Measurements from ENCODE around the gene OR5P2.
"Not testable (repeated sequence)": the region's sequence is repeated elsewhere in the genome, so short reads cannot be mapped to it uniquely, and the experiment has no call there.

Gene OR5P2

DNA sequence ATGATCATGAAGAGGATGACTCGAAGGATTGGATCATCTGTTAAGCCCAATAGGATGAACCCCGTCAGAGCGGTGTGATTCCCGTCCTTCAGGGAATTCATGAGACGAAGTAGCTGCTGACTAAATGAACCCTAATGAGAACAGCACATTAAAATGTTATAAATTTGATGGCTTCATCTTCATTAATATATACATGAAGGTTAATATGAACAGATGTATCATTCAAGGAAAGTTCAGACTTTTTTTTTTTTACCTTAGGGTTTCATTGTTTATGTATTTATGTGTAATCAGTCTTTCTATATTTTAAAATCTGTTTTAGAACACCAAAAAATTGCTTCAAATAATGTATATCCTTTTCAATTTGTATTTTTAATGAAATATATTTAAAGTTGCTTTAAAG lies at the start of gene OR5P2:
OR5P2 (minus strand) TSS at position 101 of the 400 bp plus-strand sequence; CDS start at position 101, 0 bp downstream.
- no peak for DNase-seq

GRCh38 chr11:7846003-7846402 lies 49.3 kb upstream of the OR5P2 start:
- DNase-seq = no peak

DNA sequence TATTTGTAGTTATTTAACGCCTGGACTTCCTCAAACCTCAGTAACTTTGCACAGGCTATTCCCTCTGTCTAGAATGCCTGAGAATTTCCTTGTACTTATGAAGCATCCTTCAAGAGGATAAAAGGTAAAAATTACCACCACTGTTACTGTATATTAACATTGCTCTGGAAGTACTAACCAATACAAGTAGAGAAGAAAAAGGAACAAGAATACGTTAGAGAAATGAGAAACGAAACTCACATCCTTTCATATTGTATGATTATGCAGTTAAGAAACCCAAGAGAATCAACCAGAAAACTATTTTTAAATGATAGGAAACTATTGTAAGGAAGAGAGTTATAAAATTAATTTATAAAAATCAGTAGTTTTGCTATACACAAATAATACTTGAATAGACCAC lies 48.2 kb upstream of the OR5P2 start:
- no peak for DNase-seq

- no peak for DNase-seq
Observed at GRCh38 chr11:7844521-7844920, 47.8 kb upstream of the OR5P2 start.

DNA sequence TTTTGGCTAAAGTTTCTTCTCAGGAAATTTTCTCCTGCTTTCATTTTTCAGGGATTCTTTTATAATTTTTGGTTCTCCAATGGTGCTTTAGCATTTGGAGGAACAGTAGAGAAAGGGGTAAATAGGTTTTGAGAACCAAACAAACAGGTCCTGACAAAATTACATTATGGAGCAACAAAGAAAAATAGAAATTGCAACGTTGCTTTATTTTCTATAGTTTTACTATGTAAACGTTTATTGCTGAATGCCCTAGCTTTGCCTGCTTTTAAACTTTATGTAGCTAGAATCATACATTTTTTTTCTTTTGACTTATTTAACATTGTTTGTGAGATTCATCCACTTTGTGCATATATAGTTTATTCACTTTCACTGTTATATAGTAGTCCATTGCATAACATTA lies 43.8 kb upstream of the OR5P2 start:
- DNase-seq = no peak

- no peak for DNase-seq
Observed at GRCh38 chr11:7833527-7833926, 36.8 kb upstream of the OR5P2 start.

DNA sequence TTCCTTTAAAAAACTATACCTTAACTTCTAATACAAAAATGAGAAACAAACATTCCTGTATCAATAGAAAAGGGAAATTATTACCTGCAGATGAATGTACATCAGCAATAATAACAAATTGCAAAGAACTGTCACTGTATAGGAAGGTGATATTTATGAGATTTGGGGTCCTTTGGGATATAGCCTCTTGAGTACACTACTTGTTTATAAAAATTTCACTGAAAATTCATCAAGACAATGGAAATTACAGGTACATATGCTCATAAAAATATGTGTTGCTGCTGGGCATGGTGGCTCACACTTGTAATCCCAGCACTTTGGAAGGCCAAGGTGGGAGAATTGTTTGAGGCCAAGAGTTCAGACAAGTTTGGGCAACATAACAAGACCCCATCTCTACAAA lies 34.0 kb upstream of the OR5P2 start, which contains the start of gene OR5P3:
OR5P3 (minus strand) TSS at position 101 of the 400 bp plus-strand sequence.
- DNase-seq = no peak

DNA sequence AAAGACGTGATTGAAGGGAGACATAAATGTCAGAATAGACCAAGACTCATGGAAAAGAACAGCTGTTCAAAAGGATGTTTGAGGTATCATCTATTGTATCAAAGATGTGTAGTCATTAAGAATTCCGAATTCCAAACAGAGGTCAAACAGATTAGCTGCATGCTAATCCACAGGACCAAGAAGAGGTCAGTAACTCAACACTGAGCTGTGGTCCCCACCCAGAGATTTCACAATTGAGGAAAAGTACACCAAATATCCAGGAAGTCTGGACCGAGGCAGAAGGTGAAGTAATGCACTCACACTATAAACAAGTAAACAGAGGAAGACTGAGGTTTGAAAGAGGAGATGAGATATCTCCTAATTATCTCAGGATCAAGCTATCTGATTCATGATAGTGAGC lies 29.6 kb upstream of the OR5P2 start:
- no peak for DNase-seq

- DNase-seq = not testable (repeated sequence)
Observed at GRCh38 chr11:7820417-7820816, 23.7 kb upstream of the OR5P2 start.

DNA sequence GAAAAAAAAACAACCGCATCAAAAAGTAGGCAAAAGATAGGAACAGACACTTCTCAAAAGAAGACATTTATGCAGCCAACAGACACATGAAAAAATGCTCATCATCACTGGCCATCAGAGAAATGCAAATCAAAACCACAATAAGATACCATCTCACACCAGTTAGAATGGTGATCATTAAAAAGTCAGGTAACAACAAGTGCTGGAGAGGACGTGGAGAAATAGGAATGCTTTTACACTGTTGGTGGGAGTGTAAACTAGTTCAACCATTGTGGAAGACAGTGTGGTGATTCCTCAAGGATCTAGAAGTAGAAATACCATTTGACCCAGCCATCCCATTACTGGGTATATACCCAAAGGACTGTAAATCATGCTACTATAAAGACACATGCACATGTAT lies 18.2 kb upstream of the OR5P2 start:
- DNase-seq = not testable (repeated sequence)

DNA sequence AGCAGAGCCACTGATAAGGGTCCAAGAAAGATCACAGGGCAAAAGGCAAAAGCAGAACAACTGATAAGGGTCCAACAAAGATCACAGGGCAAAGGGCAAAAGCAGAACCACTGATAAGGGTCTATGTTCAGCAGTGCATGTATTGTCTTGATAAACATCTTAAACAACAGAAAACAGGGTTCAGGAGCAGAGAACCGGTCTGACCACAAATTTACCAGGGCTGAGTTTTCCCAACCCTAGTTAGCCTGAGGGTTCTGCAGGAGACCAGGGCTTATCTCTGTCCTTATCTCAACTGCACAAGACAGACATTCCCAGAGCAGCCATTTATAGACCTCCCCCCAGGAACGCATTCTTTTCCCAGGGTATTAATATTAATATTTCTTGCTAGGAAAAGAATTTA lies 13.6 kb upstream of the OR5P2 start:
- DNase-seq = not testable (repeated sequence)

- no peak for DNase-seq
Observed at GRCh38 chr11:7793233-7793632, 3.5 kb downstream of the OR5P2 start.

DNA sequence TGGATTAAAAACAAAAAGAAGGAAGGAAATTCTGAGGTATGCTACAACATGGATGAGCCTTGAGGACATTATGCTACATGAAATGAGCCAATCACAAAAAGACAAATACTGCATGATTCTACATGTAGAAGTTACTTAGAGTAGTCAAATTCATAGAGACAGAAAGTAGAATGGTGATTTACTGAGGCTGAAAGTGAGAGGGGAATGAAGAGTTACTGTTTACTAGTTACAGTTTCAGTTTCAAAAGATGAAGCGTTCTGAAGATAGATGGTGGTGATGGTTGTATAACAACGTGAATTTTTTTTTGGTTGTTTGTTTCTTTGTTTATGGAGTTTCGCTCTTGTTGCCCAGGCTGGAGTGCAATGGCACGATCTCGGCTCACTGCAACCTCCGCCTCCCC lies 9.5 kb downstream of the OR5P2 start:
- no peak for DNase-seq

DNA sequence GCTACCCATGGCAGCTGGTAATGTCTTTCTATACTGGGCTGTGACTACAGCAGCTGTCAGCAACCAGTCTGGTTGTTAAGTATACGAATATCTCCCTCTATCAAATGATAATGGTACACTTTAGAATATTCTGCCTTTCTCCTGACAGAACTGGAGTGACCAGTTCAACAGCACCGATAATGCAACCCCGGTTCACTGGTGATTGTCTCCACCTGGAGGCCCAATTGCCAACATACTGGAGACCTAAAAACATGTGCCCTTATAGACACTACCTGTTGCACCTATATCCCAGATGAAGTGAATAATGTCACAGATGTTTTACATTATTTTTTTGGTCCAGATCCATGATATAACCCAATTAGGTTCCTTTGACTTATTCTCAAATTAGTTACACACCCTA lies 21.1 kb downstream of the OR5P2 start:
- no peak for DNase-seq

GRCh38 chr11:7764301-7764700 lies 32.4 kb downstream of the OR5P2 start:
- not testable (repeated sequence) for DNase-seq

- no peak for DNase-seq
Observed at GRCh38 chr11:7759010-7759409, 37.7 kb downstream of the OR5P2 start.

- DNase-seq = no peak
Observed at GRCh38 chr11:7749456-7749855, 47.3 kb downstream of the OR5P2 start.
